Head of caudate nucleus (tissue), 42 donors: ENCODE measurements around the gene CLSTN3.

Experiments used
- DNase-seq, 42 donors: peaks; one replicate each; pipeline versions ENCODE4 v3.0.0 to v3.0.0-alpha.2; 2020 to 2021; ENCODE audit warnings: mixed read lengths in 7 of 42
- intact Hi-C: fragments of 100-400 bp; cut with DNase I; formaldehyde crosslinking; loops from one replicate; pipeline ENCODE4 v1.15.0; 2022

CLSTN3 gene

DNA sequence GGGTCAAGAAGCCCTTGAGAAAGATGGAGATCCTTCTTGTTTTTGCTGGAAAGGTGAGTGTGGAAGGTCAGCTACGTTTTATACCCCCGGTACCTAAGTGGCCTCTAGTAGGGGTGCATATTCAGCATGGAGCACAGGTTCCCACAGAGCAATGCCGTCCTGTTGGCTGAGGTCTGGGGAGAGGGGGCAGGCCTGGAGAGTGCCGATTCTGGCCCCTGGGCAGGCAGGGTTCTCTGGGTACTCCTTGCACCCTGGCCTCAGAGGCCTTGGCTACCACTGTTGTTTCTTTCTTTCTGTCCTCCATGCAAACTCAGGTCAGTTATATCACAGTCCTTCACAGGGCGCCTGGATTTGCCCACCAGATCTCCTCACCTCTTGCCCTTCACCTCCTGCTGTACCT lies 10.0 kb upstream of the CLSTN3 start:
- intact Hi-C loops = no loop called here
- no peak for DNase-seq

DNA sequence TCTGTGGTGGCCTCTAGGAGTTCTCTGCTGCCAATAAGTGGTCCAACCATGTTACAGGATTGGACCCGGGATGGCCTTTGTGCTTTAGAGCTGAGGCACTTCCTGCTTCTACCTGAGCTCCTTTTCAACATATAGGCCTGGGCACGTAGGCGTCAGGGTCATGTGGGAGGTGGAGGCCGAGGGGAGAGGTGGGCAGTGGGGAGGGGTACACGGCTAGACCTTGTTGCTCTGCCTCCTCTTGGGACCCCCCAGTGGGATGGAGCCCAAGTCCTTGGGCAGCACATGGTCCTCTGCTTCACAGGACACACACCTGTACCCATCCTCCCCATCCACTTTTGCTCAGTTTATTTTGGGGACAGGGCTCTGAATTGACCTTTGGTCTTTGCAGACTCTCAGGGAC lies 8.8 kb upstream of the CLSTN3 start:
- DNase-seq = no peak
- intact Hi-C loops = no loop called here

DNA sequence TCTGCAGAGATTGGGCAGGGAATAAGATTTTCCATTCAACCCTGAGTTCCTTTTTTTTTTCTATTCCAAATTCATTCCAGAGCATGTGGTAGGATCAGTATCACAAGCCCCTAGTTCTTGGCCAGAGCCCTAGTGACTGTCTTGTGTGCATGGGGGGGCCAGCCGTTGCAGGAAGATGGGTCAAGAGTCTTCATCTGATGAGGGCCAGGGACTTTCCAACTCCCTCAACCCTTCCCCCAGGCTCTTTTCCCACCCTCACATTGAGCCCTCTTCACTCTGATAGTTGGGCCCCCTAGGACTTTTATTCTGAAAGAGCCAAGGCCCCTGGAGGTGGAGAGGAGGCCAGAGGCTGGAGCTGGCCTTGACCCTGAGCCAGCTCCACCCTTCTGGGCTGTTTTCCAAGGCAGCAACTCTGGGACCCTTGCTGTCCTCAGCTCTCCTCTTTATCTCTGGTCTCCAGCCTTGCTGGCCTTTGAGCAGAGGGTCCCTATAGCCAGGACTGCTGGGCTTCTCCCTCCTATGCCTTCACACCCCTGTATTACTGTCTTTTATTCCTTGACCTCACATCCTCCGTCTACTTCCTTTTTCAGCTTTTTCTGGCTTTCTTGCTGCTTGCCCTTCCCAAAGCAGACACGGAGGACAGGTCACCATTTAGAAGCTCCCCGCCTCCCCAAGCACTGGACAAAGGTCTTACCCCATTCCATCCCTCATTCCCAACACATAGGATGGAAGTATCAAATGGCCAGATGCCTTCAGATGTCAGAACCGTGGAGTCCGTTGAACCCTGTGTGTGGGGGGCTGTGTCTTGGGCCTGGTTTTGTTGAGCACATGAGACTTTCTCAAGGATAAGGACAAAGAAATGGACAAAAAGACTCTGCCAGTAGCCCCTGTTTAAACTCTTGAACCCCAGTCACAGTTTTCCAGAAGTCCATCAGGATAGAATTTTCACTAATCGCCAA lies 7.1 kb upstream of the CLSTN3 start:
- DNase-seq = no peak
- intact Hi-C loops = no loop called here

DNA sequence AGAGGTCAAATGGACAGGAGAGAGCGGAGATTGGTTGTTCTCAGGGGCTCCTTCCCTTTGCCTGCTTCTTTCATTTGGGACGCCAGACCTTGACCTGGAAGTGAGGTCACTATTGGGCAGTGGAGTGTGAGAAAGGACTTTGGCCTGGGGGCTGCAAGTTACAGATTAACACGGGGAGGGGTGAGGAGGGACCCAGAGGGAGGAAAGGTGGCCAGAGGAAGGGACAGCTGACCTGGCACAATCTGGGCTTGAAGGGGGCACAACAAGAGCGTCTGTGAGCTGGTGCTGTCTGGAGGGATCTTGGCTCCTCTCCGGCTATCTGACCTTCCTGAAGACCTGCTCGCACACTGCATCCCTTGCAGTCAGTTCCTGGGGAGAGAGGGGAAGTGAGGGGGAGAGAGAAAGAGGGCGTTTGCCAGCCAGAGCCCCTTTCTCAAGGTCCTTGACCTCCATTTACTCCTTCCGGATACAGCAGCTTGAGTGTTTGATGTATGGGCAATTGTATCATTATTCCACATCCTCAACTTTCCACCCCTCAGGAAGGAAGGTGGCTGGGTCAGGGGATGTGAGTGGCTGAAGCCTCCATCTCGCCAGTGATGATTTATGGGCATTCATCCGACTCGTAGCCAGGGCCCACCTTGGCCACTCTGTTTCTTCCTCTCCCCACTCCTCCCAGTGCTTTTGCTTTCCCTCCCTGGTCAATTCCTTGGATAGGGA lies 6.2 kb upstream of the CLSTN3 start:
- no peak for DNase-seq
- intact Hi-C loops = no loop called here

DNA sequence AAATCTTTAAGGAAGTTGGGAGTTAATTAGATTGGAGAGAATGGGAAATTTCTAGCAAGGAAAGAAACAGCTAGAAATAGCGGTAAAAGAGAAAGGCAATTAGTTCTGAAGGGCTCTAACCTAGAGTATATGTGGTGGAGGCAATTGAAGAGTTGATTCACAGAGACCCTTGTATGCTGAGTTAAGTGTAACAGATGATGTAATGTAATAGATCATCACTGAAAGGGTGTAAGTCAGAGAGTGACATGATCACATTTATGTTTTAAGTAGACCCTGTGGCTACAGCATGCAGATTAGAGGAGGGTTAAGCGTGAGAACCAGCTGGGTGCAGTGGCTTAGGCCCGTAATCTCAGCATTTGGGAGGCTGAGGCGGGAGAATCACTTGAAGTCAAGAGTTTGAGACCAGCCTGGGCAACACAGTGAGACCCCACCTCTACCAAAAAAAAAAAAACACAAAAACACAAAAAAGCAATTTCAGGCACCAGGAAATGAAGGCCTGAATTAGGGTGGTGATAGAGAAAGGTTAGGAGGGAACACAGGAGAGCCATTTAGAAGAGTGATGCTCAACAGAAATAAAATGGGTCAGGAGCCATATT lies 4.4 kb upstream of the CLSTN3 start:
- intact Hi-C loops = no loop called here
- DNase-seq = no peak

DNA sequence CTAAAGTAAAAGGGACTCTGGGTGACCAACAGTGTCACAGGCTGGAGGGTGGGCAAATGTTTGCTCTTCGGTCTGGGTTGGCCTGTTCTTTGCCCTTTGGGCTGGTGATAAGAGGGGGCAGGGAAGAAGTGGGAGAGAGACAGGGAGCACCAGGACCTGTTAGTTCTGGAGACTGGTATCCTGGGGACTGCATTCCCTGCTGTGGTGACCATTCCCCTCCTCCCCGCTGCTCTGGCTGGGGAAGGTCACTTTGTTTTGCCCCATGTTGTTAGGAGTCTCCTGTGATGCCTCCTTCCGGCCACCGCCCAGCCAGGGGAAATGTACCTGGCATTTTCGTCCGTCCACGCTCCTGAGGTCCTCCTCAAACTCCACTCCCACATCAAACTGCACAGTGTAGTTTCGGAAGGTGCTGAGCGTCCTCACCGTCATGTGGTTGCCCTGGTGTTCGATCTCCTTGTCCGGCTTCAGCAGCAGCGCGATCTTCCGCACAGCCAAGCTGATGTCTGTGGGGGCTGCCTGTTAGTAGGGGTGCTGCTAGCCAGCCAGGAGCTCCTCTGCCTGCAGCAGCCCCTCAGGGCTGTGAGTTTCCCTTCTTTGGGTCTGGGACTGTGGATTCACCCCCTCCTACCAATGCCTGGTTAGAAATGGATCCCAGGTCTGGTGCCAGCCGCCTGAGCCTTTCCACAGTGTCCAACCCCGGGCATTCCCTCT lies 2.1 kb upstream of the CLSTN3 start:
- intact Hi-C loops = no loop called here
- no peak for DNase-seq

DNA sequence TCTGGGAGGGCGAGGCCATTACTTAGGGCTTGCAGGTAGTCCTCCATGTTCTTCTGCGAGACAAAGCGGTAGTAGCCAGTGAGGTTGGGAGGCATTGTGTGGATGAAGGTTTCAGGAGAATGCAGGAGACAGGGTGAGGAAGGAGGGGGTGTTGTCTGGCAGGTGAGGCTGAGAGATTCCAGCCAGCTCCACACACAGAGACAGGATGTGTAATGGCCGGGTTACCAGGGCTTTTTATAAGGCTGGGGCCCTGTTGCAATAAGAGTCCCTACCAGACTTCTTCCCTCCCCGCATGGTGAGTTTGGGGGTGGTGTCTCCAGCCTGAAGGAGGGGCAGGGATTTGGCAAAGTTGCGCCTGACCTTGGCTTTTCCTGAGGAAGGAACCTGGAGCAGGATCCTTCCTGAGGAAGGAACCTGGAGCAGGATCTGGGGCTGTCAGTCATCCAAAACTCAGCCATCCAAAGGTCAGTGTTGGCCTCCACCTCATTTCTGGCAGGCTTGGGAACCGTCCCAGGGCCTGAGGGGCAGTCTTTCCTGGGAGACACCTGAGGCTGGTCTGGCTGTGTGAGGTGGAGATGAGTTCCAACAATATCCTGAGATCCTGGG lies 1.4 kb upstream of the CLSTN3 start, which contains the start of gene RBP5:
RBP5 (minus strand) TSS at position 209 of the 606 bp plus-strand sequence; CDS start at position 95, 114 bp downstream.
- no peak for DNase-seq
- intact Hi-C loops = no loop called here

DNA sequence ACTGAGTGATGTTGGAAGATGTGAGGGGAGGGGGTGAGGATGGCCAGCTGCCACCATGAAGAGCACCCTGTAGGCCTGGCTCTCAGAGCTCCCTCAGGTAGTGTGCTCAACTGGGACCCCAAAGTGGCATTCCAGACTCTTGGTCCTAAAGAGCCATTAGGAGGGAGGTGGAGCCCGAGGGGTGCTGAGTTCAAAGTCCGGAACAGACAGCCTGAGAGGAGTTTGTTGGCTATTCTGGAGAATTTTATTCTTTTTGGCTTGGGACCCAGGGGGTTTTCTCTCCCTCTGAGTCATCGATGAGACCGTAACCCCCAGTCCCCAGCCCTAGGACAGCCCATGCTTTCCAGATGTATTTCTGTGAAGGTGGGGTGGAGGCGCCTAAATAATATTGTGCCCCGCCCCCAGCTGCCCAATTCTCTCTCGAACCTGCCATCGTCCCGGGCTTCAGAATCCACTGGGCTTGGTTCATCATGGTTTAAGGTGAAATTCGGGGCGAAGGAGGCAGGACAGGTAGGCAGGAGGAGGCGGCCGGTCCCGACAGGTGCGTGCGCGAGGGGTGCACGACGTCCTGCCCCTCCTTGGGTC lies 792 bp upstream of the CLSTN3 start:
- intact Hi-C loops = no loop called here
- DNase-seq = no peak

DNA sequence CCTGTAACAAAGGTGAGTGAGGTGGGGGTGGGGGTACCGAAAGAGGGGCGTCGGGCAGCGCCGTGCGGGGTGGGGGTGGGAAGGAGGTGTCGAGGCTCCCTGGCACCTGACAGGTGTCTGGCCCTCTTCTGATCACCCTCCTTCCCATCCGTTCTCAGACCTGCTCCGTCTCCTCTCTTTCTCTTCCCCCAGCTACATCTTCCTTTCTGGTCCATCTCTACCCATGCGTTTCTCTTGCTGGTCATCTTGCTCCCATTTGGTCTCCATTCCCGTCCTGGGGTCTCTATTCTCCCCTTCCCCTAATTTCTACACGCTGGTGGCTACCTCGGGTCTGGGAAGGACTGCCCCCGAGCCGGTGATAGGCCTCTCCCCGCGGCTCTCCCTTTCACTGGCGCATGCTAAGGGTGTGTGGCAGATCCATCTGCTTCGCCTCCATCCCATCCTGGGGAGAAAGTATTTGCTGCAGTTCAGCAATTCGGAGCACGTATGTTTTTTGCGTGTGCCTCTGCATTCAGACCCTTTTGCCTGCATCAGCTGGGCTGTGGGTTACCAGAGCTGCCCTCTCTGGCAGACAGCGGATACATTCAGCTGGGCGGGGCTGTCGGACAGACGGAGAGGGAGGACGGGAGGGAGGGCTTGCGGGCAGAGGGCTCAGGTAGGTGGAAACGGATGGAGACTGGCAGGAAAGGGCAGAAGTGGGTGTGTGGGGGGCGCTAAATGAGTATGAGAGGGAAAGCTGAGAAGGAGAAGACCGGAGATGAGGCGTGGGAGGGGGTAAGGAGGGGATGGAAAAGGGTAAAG lies 730 bp downstream of the CLSTN3 start:
- peak; percentile 20 to 80 (median 54) for DNase-seq
- intact Hi-C loops = no loop called here

DNA sequence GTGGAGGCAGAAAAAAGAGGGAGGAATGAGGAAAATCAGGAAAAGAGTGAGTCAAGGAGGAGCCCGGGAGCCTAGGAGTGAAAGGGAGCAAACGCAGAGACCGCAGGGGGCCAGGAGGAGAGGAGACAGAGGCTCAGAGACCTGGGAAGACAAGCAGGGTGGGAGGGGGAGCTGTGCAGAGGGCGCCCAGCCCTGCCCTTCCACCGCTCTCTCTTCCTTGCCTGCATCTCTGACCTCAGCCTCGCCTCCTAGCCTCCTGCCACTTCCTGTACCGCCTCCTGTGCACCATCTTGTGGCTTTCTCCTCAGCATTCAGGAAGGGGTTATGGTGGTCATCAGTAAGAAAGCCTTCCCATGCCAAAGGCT lies 1.3 kb downstream of the CLSTN3 start:
- no peak for DNase-seq
- intact Hi-C loops = no loop called here

DNA sequence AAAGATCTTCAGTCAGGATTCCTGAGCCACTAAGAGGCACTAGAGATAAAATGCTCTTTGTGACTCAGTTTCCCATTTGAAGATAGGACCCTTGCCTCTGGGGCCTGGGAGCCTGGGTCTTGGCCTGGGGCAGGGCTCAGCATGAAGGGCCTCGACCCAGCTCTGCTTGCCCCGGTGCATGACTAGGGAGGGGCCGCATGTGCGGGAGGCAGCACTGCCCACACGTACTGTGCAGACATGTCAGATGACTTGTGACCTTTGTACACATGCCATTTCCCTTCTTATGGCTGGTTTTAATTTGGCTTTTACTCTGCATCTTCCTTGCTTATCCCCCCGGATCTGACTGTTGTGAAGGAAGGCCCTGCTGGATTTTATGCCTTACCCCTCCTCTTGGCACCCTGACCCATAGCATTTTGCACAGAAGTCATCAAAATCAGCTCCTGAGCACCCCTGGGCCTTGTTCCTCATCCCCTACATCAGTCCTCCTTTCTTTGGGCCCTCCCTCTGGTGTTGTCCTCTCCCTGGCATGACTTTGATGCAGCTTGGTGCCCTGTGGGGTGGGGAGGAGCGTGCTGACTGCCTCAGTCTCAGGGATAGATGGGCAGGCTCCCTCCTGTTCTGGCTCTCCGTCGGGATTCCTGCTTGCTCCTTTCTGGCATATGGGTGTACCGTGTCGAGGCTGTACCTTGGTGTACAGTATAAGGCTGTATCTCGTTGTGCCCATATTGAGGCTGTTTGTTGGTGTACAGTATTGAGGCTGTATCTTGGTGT lies 4.4 kb downstream of the CLSTN3 start:
- intact Hi-C loops = no loop called here
- DNase-seq = no peak

DNA sequence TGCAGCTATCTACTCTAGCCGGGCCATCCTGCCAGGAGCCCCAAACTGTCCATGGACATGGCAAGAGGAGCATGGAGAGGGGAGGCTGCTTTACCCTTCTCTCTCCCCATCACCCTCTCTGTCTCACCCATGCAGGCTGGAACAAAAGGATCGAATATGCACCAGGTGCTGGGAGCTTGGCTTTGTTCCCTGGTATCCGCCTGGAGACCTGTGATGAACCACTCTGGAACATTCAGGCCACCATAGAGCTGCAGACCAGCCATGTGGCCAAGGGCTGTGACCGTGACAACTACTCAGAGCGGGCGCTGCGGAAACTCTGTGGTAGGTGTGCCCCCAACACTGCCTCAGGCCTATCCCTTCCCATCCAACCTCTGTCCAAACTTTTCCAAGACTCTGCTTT lies 5.9 kb downstream of the CLSTN3 start:
- DNase-seq = no peak
- intact Hi-C loops = no loop called here

DNA sequence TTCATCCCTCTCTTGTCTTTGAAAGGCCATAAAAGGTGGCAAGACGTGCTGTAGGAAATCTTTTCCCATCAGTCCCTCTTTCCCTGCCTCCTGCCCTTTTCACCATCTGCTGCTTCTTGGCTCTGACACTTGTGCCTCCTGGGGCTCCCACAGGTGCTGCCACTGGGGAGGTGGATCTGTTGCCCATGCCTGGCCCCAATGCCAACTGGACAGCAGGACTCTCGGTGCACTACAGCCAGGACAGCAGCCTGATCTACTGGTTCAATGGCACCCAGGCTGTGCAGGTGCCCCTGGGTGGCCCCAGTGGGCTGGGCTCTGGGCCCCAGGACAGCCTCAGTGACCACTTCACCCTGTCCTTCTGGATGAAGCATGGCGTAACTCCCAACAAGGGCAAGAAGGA lies 6.5 kb downstream of the CLSTN3 start:
- intact Hi-C loops = no loop called here
- DNase-seq = no peak

DNA sequence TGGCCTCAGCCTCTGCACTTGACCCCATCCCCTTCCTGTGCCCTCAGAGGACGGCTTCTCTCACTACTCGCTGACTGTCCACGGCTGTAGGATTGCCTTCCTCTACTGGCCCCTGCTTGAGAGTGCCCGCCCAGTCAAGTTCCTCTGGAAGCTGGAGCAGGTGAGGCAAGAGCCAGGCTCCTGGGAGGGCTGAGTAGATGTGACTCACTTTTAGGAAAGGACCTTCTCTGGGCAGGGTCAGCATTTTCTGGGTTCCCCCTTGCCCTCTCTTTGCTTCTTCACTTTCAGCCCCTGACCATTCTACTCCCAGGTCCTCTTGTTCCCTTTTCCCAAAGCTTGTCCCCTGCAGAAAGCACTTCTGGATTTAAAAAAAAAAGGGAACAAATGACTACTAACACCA lies 7.7 kb downstream of the CLSTN3 start:
- DNase-seq = no peak
- intact Hi-C loops = no loop called here

DNA sequence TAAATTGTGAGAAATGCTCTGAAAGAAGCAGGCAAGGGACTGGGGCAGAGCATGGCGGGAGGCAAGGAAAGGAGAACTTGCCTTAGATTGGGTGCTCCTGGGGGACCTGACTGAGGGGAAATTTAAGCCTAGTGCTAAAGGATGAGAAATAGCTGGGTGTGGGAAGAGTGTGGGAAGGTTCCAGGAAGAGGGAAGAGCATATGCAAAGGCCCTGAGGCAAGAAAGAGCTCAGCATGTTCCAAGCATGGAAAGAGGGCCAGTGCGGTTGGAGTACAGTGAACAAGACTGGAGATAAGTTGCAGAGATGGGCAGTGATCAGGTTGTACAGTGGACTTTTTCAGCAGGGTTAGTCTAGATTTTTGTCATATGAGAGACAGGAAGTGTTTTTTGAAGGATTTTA lies 9.0 kb downstream of the CLSTN3 start:
- intact Hi-C loops = no loop called here
- DNase-seq = no peak

DNA sequence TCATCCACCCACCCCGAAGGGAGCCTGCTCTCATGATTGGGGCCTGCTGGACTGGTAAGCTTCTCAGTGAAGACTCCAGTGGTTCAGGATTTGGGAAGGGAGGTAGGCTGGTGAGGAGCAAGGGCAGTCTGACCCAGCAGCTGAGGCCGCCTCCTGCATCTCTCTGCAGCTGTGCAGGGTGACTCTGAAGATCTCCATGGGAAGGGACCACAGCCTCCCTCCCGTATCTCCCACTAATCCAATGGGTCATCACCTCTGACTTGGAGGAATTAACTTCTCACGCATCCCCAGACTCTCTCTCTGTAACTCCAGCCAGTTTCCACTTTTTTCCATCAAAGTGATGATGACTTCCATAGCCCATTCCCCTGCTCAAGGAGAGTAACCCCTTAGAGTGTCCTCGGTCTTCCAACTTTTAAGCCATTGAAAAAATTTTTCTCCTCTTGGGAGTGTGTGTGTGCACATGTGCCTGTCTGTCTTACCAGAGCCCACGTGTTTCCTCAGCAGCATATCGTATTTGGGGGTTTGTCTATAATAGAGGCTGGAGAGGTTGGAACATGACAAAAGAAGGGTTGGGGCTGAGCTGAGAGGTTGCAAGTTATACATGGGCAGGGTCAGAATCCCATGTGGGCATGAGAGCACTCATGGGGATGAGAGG lies 11.3 kb downstream of the CLSTN3 start:
- DNase-seq = no peak
- intact Hi-C loops = loop anchor here (5.0 kb wide), 1 partner anchor 46 kb away; the partner anchor contains the start of gene PEX5
